GM23338 (cell line): ENCODE measurements around the gene MYT1. TPM values are rescaled to one million over a fixed set of nuclear protein-coding genes. Genes with fewer than 3 reads are reported as not detected.

Source experiments
- ATAC-seq: fragments of 200-7000 bp; cut with Tn5 transposase; 3 replicates; pipeline ENCODE4 v1.9.1; 2020
- DNase-seq: peaks from one replicate; pipeline ENCODE4 v3.0.0-alpha.2; 2015; ENCODE audit warnings: low spot score
- H2AFZ ChIP-seq: fragments of 200-600 bp; sonication (generic); 2 replicates; pipeline ENCODE4 v1.8.0; 2016; ENCODE audit warnings: antibody characterized with exemption, mild to moderate bottlenecking, moderate library complexity
- H3F3A ChIP-seq: fragments of 200-600 bp; sonication (generic); replicated peaks from 2 replicates; pipeline ENCODE4 v1.8.0; 2017; ENCODE audit warnings: antibody characterized with exemption, mixed run types, low read depth
- H3K27ac ChIP-seq: fragments of 200-600 bp; sonication (generic); 2 replicates; pipeline ENCODE4 v1.6.1; 2016; ENCODE audit warnings: low read depth
- H3K27me3 ChIP-seq: fragments of 200-600 bp; sonication (generic); 2 replicates; pipeline ENCODE4 v1.8.0; 2016; ENCODE audit warnings: mild to moderate bottlenecking, mixed run types, moderate library complexity; ENCODE audit not compliant: insufficient read depth
- H3K36me3 ChIP-seq: fragments of 200-600 bp; sonication (generic); 2 replicates; pipeline ENCODE4 v1.8.0; 2016; ENCODE audit warnings: mild to moderate bottlenecking; ENCODE audit not compliant: insufficient read depth
- H3K4me1 ChIP-seq: fragments of 200-600 bp; sonication (generic); 2 replicates; pipeline ENCODE4 v1.8.0; 2016; ENCODE audit warnings: mild to moderate bottlenecking, moderate library complexity; ENCODE audit not compliant: insufficient read depth
- H3K4me2 ChIP-seq: fragments of 200-600 bp; sonication (generic); 2 replicates; pipeline ENCODE4 v1.7.1; 2017; ENCODE audit warnings: mixed run types
- H3K4me3 ChIP-seq: fragments of 200-600 bp; sonication (generic); 2 replicates; pipeline ENCODE4 v1.6.1; 2016; ENCODE audit warnings: mixed run types
- H3K79me2 ChIP-seq: fragments of 200-600 bp; sonication (generic); replicated peaks from 2 replicates; pipeline ENCODE4 v1.8.0; 2017; ENCODE audit warnings: mild to moderate bottlenecking; ENCODE audit not compliant: insufficient read depth
- H3K9me2 ChIP-seq: fragments of 200-600 bp; sonication (generic); 2 replicates; pipeline ENCODE4 v1.8.0; 2017; ENCODE audit not compliant: insufficient read depth
- H4K20me1 ChIP-seq: fragments of 200-600 bp; sonication (generic); replicated peaks from 2 replicates; pipeline ENCODE4 v1.8.0; 2017; ENCODE audit warnings: mild to moderate bottlenecking; ENCODE audit not compliant: insufficient read depth
- H3K27ac Mint-ChIP-seq: 2 replicates; pipeline ENCODE4 v1.8.0; 2020; ENCODE audit warnings: inconsistent platforms, mild to moderate bottlenecking, moderate library complexity, mixed read lengths
- H3K27me3 Mint-ChIP-seq: 3 replicates; pipeline ENCODE4 v1.8.0; 2022; ENCODE audit warnings: low read depth, mild to moderate bottlenecking, moderate library complexity, mixed read lengths, inconsistent platforms; ENCODE audit not compliant: insufficient read depth, poor library complexity
- H3K36me3 Mint-ChIP-seq: 3 replicates; pipeline ENCODE4 v1.8.0; 2021; ENCODE audit warnings: low read depth, mild to moderate bottlenecking, inconsistent platforms, moderate library complexity, mixed read lengths
- H3K4me1 Mint-ChIP-seq: 3 replicates; pipeline ENCODE4 v1.8.0; 2020; ENCODE audit warnings: mild to moderate bottlenecking, inconsistent platforms, mixed read lengths
- H3K4me3 Mint-ChIP-seq: 3 replicates; pipeline ENCODE4 v1.8.0; 2021; ENCODE audit warnings: moderate library complexity, mild to moderate bottlenecking, inconsistent platforms, mixed read lengths
- H3K9me3 Mint-ChIP-seq: 3 replicates; pipeline ENCODE4 v1.8.0; 2020; ENCODE audit warnings: moderate library complexity, mild to moderate bottlenecking, inconsistent platforms, mixed read lengths
- CREB1 ChIP-seq: fragments of 250-450 bp; sonication (Bioruptor Pico); IDR thresholded peaks from 2 replicates; pipeline ENCODE4 v1.5.0; 2020; ENCODE audit warnings: low read depth, mild to moderate bottlenecking, moderate library complexity
- EZH2 ChIP-seq: fragments of 200-600 bp; sonication (generic); IDR thresholded peaks from one replicate; pipeline ENCODE4 v1.8.0; 2017; ENCODE audit warnings: antibody characterized with exemption, mild to moderate bottlenecking, low read depth; ENCODE audit not compliant: unreplicated experiment
- EZH2phosphoT487 ChIP-seq: fragments of 200-600 bp; sonication (generic); IDR thresholded peaks from one replicate; pipeline ENCODE4 v1.8.1; 2018; ENCODE audit warnings: antibody characterized with exemption; ENCODE audit not compliant: unreplicated experiment
- JUNB ChIP-seq: IDR thresholded peaks from one replicate; pipeline ENCODE4 v1.6.1; 2016; ENCODE audit warnings: antibody characterized with exemption; ENCODE audit not compliant: unreplicated experiment
- NANOG ChIP-seq: IDR thresholded peaks from 2 replicates; pipeline ENCODE4 v1.6.1; 2016; ENCODE audit warnings: antibody characterized with exemption, borderline replicate concordance
- POLR2AphosphoS5 ChIP-seq: IDR thresholded peaks from 2 replicates; pipeline ENCODE4 v1.6.1; 2016; ENCODE audit warnings: antibody characterized with exemption, low read depth
- STAT1 ChIP-seq: IDR thresholded peaks from one replicate; pipeline ENCODE4 v1.6.1; 2016; ENCODE audit warnings: antibody characterized with exemption; ENCODE audit not compliant: unreplicated experiment
- ZNF114 ChIP-seq: fragments of 250-450 bp; sonication (Bioruptor Pico); IDR thresholded peaks from 2 replicates; pipeline ENCODE4 v1.5.0; 2020; ENCODE audit warnings: mild to moderate bottlenecking, moderate library complexity
- ZNF331 ChIP-seq: fragments of 250-450 bp; sonication (Bioruptor Pico); IDR thresholded peaks from 2 replicates; pipeline ENCODE4 v1.5.0; 2020; ENCODE audit warnings: low read depth, mild to moderate bottlenecking, moderate library complexity
- polyA plus RNA-seq: library from polyadenylated mRNA; unstranded; fragments of >200 nt; fragmentation: Nextera tagmentation; extraction: Ambion mirVana; gene quantifications from 2 replicates; pipeline ENCODE4 v1.2.1, GENCODE V29; 2016
- total RNA-seq: library from RNA; depleted of rRNA; stranded (reverse); fragments of >200 nt; shearing (Covaris generic); gene quantifications from 2 replicates; pipeline ENCODE4 v1.2.3, GENCODE V29; 2014
- TF ChIP-seq, protein P1 (sequence below): IDR thresholded peaks from one replicate; pipeline ENCODE4 v1.6.1; 2018; ENCODE audit warnings: antibody characterized with exemption; ENCODE audit not compliant: unreplicated experiment
- TF ChIP-seq, protein P2 (sequence below): IDR thresholded peaks from 2 replicates; pipeline ENCODE4 v1.6.1; 2016; ENCODE audit warnings: antibody characterized with exemption
- TF ChIP-seq, protein P3 (sequence below): fragments of 250-450 bp; sonication (Bioruptor Pico); IDR thresholded peaks from 2 replicates; pipeline ENCODE4 v1.5.0; 2020; ENCODE audit warnings: mild to moderate bottlenecking, moderate library complexity
- TF ChIP-seq, protein P4 (sequence below), 2 experiments: fragments of 200-600 bp in 1 of 2; sonication (generic) in 1 of 2; conservative IDR thresholded peaks; 2 replicates each; pipeline versions ENCODE4 v1.5.1 to v1.6.1; 2016 to 2017; ENCODE audit warnings: antibody characterized with exemption in 2 of 2, low read depth in 2 of 2, mild to moderate bottlenecking in 2 of 2, moderate library complexity in 1 of 2

MYT1 gene
- total and polyA plus RNA-seq, 2 experiments from 2014 or later, result 0.83 to 1.6 TPM

DNA sequence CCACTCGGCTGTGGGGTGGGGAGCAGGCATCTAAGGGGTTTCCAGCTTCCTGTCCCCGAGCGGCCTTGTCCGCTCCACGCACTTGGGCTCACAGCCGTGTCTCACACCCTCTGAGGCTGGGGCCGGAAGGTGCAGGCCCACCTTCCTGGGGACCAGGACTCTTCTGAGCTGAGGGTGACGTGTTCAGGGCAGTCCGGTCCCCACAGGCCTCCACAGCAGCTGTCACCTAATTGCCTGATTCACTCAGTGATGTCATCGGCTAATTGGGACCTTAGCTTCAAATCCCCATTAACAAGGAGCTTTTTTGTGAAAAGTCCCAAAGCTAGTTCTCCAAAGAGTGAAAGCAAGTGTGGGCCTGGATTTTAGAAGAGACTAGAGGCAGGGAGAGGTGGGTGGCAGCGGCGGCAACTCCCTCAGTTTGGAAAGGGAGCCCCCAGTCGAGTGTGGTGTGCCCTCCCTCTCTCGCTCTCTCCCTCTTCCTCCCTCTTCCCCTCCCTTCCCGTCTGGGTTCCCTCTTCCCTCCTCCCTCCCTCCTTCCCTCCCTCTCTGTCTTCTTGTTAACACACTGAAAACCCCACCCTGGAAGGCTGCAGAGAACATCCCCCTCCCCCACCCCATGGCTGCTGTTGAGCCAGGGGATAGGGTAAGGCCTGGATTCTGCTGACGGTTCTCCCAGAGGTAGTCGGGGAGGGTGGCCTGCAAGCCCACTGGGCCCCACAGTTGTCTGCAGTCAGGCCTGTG, 39.0 kb downstream of the MYT1 start:
- H3K36me3 Mint-ChIP-seq, result peaks cover 16% of the 10 kb centered on the region; the same call in 2 of the 3 replicates
- H3K36me3 ChIP-seq, result no peaks in the 10 kb centered on the region
- H3K79me2 ChIP-seq, result no peaks in the 10 kb centered on the region
- no peak overlapping the region for H3K4me3 ChIP-seq
- H3K4me3 Mint-ChIP-seq, result no peak overlapping the region
- H3K9me3 Mint-ChIP-seq, result peaks cover 12% of the 10 kb centered on the region; the same call in 1 of the 3 replicates
- no peak overlapping the region for H3K27ac ChIP-seq
- no peaks in the 10 kb centered on the region for H3K9me2 ChIP-seq
- ATAC-seq (peak; percentile 60), DNase-seq (no peak)
- H4K20me1 ChIP-seq, result no peaks in the 10 kb centered on the region
- H3F3A ChIP-seq, result no peaks in the 10 kb centered on the region
- TF ChIP-seq JUNB, result no peak
- TF ChIP-seq, protein P1, sequence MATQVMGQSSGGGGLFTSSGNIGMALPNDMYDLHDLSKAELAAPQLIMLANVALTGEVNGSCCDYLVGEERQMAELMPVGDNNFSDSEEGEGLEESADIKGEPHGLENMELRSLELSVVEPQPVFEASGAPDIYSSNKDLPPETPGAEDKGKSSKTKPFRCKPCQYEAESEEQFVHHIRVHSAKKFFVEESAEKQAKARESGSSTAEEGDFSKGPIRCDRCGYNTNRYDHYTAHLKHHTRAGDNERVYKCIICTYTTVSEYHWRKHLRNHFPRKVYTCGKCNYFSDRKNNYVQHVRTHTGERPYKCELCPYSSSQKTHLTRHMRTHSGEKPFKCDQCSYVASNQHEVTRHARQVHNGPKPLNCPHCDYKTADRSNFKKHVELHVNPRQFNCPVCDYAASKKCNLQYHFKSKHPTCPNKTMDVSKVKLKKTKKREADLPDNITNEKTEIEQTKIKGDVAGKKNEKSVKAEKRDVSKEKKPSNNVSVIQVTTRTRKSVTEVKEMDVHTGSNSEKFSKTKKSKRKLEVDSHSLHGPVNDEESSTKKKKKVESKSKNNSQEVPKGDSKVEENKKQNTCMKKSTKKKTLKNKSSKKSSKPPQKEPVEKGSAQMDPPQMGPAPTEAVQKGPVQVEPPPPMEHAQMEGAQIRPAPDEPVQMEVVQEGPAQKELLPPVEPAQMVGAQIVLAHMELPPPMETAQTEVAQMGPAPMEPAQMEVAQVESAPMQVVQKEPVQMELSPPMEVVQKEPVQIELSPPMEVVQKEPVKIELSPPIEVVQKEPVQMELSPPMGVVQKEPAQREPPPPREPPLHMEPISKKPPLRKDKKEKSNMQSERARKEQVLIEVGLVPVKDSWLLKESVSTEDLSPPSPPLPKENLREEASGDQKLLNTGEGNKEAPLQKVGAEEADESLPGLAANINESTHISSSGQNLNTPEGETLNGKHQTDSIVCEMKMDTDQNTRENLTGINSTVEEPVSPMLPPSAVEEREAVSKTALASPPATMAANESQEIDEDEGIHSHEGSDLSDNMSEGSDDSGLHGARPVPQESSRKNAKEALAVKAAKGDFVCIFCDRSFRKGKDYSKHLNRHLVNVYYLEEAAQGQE, result no peak
- no peak for TF ChIP-seq ZNF331 (CRISPR knock-in tag)
- TF ChIP-seq NANOG, result no peak
- no peak for TF ChIP-seq ZNF114 (CRISPR knock-in tag)
- TF ChIP-seq, protein P2, sequence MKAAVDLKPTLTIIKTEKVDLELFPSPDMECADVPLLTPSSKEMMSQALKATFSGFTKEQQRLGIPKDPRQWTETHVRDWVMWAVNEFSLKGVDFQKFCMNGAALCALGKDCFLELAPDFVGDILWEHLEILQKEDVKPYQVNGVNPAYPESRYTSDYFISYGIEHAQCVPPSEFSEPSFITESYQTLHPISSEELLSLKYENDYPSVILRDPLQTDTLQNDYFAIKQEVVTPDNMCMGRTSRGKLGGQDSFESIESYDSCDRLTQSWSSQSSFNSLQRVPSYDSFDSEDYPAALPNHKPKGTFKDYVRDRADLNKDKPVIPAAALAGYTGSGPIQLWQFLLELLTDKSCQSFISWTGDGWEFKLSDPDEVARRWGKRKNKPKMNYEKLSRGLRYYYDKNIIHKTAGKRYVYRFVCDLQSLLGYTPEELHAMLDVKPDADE, result no peak
- no peak for TF ChIP-seq EZH2
- TF ChIP-seq, protein P3, sequence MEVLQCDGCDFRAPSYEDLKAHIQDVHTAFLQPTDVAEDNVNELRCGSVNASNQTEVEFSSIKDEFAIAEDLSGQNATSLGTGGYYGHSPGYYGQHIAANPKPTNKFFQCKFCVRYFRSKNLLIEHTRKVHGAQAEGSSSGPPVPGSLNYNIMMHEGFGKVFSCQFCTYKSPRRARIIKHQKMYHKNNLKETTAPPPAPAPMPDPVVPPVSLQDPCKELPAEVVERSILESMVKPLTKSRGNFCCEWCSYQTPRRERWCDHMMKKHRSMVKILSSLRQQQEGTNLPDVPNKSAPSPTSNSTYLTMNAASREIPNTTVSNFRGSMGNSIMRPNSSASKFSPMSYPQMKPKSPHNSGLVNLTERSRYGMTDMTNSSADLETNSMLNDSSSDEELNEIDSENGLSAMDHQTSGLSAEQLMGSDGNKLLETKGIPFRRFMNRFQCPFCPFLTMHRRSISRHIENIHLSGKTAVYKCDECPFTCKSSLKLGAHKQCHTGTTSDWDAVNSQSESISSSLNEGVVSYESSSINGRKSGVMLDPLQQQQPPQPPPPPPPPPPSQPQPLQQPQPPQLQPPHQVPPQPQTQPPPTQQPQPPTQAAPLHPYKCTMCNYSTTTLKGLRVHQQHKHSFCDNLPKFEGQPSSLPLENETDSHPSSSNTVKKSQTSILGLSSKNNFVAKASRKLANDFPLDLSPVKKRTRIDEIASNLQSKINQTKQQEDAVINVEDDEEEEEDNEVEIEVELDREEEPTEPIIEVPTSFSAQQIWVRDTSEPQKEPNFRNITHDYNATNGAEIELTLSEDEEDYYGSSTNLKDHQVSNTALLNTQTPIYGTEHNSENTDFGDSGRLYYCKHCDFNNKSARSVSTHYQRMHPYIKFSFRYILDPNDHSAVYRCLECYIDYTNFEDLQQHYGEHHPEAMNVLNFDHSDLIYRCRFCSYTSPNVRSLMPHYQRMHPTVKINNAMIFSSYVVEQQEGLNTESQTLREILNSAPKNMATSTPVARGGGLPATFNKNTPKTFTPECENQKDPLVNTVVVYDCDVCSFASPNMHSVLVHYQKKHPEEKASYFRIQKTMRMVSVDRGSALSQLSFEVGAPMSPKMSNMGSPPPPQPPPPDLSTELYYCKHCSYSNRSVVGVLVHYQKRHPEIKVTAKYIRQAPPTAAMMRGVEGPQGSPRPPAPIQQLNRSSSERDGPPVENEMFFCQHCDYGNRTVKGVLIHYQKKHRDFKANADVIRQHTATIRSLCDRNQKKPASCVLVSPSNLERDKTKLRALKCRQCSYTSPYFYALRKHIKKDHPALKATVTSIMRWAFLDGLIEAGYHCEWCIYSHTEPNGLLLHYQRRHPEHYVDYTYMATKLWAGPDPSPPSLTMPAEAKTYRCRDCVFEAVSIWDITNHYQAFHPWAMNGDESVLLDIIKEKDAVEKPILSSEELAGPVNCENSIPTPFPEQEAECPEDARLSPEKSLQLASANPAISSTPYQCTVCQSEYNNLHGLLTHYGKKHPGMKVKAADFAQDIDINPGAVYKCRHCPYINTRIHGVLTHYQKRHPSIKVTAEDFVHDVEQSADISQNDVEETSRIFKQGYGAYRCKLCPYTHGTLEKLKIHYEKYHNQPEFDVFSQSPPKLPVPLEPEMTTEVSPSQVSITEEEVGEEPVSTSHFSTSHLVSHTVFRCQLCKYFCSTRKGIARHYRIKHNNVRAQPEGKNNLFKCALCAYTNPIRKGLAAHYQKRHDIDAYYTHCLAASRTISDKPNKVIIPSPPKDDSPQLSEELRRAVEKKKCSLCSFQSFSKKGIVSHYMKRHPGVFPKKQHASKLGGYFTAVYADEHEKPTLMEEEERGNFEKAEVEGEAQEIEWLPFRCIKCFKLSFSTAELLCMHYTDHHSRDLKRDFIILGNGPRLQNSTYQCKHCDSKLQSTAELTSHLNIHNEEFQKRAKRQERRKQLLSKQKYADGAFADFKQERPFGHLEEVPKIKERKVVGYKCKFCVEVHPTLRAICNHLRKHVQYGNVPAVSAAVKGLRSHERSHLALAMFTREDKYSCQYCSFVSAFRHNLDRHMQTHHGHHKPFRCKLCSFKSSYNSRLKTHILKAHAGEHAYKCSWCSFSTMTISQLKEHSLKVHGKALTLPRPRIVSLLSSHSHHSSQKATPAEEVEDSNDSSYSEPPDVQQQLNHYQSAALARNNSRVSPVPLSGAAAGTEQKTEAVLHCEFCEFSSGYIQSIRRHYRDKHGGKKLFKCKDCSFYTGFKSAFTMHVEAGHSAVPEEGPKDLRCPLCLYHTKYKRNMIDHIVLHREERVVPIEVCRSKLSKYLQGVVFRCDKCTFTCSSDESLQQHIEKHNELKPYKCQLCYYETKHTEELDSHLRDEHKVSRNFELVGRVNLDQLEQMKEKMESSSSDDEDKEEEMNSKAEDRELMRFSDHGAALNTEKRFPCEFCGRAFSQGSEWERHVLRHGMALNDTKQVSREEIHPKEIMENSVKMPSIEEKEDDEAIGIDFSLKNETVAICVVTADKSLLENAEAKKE (CRISPR knock-in tag), result no peak
- no peak for TF ChIP-seq EZH2phosphoT487
- TF ChIP-seq POLR2AphosphoS5, result no peak
- TF ChIP-seq CREB1 (CRISPR knock-in tag), result no peak
- TF ChIP-seq, protein P4, sequence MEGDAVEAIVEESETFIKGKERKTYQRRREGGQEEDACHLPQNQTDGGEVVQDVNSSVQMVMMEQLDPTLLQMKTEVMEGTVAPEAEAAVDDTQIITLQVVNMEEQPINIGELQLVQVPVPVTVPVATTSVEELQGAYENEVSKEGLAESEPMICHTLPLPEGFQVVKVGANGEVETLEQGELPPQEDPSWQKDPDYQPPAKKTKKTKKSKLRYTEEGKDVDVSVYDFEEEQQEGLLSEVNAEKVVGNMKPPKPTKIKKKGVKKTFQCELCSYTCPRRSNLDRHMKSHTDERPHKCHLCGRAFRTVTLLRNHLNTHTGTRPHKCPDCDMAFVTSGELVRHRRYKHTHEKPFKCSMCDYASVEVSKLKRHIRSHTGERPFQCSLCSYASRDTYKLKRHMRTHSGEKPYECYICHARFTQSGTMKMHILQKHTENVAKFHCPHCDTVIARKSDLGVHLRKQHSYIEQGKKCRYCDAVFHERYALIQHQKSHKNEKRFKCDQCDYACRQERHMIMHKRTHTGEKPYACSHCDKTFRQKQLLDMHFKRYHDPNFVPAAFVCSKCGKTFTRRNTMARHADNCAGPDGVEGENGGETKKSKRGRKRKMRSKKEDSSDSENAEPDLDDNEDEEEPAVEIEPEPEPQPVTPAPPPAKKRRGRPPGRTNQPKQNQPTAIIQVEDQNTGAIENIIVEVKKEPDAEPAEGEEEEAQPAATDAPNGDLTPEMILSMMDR (conservative IDR thresholded peaks at IDR 0.05; ENCODE audit: low read depth in 2 of 2), result no peak
- no peak for TF ChIP-seq STAT1
- no peaks in the 10 kb centered on the region for H3K4me1 ChIP-seq
- H3K27me3 Mint-ChIP-seq, result peaks cover 12% of the 10 kb centered on the region
- H3K4me1 Mint-ChIP-seq, result no peaks in the 10 kb centered on the region
- H3K4me2 ChIP-seq, result no peak overlapping the region
- no peak overlapping the region for H3K27ac Mint-ChIP-seq
- no peaks in the 10 kb centered on the region for H3K27me3 ChIP-seq
- H2AFZ ChIP-seq, result no peak overlapping the region
